Left lobe of liver (tissue), 2 donors: ENCODE measurements around the gene FNDC7. TPM values are rescaled to one million over a fixed set of nuclear protein-coding genes. Genes with fewer than 3 reads are reported as not detected.
A peak's percentile ranks its signal among the peaks of the same experiment; 100 is the strongest.
"Not testable (repeated sequence)": the region's sequence is repeated elsewhere in the genome, so short reads cannot be mapped to it uniquely, and the experiment has no call there.

ENCODE experiments used
- ATAC-seq: fragments of 200-7000 bp; cut with Tn5 transposase; one replicate; pipeline ENCODE4 v1.9.1; 2020; ENCODE audit warnings: mild to moderate bottlenecking, moderate library complexity
- DNase-seq: peaks from one replicate; pipeline ENCODE4 v3.0.0-alpha.2; 2020; ENCODE audit warnings: low spot score
- total RNA-seq: library from RNA; stranded (reverse); gene quantifications from one replicate; pipeline ENCODE4 v1.2.1, GENCODE V29; 2021
- donor health status: DM: no; HTN: no; CAD: no; lungs with moderate emphysema.
- donor health status: DM: no; HTN: yes; CAD: no.

FNDC7 gene
- total RNA-seq, 1 donor from 2014 or later = not detected

- DNase-seq (no peak), ATAC-seq (no peak)
Observed at GRCh38 chr1:108742253-108742652, 29.5 kb downstream of the FNDC7 start.

DNA sequence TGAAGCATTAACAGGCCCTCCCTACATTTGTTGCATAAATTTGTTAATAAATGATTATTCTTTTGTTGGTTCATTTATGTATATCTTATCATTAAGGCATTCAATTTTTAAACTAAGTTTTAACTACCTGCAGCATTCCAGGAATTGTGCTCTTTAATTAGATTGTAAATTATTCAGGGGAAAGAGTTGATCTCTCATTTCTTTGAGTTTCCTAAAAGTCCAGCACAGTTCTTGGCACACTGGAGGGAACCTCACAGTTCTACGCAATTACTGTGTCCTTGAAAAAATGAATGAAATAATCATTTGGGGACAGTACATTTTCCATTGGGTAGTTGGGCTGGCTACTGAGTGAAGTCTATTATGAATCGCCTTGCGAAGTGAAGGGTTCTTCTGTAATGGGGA lies 33.3 kb downstream of the FNDC7 start:
- ATAC-seq = no peak
- no peak for DNase-seq

GRCh38 chr1:108746382-108747170 lies 33.9 kb downstream of the FNDC7 start, which contains the start of gene STXBP3:
TSS of gene STXBP3 (plus strand) at chr1:108746674. CDS start at chr1:108746738, 64 bp downstream.
- ATAC-seq (peak; percentile 94), DNase-seq (peak; percentile 99)

GRCh38 chr1:108747171-108747850 lies 34.6 kb downstream of the FNDC7 start:
- DNase-seq (peak; percentile 65), ATAC-seq (peak; percentile 59)

- DNase-seq (no peak), ATAC-seq (no peak)
Observed at GRCh38 chr1:108747898-108748297, 35.2 kb downstream of the FNDC7 start.

- ATAC-seq (no peak), DNase-seq (no peak)
Observed at GRCh38 chr1:108749081-108749480, 36.4 kb downstream of the FNDC7 start.

GRCh38 chr1:108750476-108751181 lies 37.9 kb downstream of the FNDC7 start:
- ATAC-seq = no peak
- DNase-seq = no peak

DNA sequence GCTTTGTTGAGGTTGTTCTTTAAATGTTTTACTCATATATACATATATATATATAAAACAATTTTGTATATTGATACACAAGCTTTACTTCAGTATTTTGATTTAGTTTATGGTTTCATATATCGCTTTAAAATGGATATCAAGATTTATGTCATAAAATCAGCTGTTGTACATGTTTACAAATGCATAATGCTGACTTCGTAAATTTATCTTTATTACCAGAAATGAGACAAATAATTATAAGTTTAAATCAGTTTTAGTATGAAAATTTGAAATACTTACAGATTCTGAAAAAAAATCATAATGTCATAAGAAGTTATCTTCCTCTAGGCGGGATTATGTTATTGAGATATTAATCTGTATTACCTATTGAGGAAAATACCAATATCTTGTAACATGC lies 40.7 kb downstream of the FNDC7 start:
- ATAC-seq (no peak), DNase-seq (no peak)

- ATAC-seq = no peak
- no peak for DNase-seq
Observed at GRCh38 chr1:108758796-108759195, 46.1 kb downstream of the FNDC7 start.

DNA sequence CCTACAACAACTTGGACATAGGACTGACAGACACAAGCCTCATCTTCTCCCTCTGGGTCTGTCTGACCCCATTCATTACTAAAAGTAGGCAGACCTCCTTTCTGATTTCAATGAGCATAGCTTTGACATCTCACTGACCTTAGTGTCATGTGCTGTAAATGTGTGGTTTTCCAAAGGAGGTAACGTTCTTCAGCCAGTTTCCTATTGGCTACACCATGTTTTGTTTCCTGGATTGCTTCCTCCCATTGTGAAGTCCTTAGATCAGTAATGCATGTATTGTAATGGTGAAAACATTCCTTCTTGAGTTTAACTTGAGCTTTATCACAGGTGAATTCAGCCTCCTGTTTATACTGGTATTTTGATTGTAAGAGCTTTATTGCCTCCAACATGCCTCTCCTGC lies 54.4 kb downstream of the FNDC7 start:
- DNase-seq (no peak), ATAC-seq (no peak)

DNA sequence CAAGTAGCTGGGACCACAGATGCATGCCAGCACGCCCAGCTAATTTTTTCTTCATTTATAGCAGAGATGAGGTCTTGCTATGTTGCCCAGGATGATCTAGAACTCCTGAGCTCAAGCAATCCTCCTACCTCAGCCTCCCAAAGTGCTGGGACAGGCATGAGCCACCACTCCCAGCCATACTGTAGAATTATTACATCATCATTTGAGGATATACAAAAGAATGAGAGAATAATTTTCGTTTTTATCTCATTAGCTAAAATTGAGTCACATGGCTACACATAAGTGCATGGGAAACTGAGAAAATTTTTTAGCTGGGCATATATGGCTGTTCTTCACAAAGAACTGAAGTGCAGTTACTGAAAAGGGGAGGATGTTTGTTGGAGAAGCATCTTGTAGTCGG lies 55.0 kb downstream of the FNDC7 start:
- DNase-seq (no peak), ATAC-seq (no peak)

DNA sequence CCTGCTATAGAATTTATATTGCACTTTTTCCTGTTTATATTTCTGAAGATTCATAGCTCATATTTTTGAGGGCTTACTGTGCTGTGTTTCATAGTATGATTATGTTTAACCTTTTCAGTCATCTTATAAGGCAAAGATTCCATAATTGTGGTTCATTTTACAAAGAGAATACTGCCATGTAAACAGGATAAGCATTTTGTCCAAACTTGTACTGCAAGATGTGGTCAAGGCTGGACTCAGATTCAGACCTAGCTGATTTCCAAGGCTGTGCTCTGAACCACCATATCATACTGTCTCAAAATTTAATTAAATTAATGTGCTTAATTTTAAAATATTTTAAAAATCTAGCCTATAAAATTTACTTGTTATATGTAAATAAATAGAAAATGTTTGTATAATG lies 65.1 kb downstream of the FNDC7 start:
- DNase-seq (no peak), ATAC-seq (no peak)

DNA sequence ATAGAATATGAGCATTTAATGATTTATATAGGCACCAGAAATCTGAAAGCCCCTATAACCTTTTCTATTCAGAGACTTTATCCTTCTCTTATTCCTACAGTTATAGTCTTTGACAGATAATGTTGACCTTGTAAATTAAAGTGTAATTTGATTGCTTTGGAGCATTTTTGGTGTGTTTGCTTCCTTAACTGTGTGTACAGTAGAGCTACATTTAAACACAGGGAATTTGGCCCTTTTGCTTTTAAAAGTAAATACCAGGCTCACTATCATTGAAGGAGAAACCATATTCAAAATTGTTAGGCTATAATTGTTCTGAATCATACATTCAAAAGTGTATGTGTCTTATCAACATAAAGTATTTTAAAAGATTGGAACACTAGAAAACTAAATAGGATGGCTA lies 66.7 kb downstream of the FNDC7 start:
- no peak for ATAC-seq
- no peak for DNase-seq

GRCh38 chr1:108780937-108781574 lies 68.3 kb downstream of the FNDC7 start:
- ATAC-seq (no peak), DNase-seq (no peak)

- not testable (repeated sequence) for ATAC-seq, DNase-seq
Observed at GRCh38 chr1:108781575-108781944, 68.9 kb downstream of the FNDC7 start.

- no peak for ATAC-seq
- DNase-seq = no peak
Observed at GRCh38 chr1:108785264-108785663, 72.6 kb downstream of the FNDC7 start.

GRCh38 chr1:108785880-108786279 lies 73.2 kb downstream of the FNDC7 start:
- ATAC-seq (no peak), DNase-seq (no peak)

DNA sequence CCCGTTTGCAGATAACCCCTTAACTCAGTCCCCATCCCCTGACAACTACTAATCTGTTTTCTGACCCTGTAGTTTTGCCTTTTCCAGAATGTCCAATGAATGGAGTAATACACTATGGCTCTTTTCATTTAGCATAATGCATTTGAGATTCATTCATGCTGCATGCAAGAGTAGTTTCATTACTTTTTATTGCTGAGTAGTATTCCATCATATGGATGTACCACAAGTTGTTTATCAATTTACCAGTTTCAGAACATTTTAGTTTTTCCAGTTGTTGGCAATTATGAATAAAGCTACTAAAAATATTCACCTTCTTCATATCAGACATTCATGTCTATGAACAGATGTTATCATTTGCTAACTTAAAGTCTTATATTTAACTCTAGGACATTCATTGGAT lies 79.1 kb downstream of the FNDC7 start:
- ATAC-seq (no peak), DNase-seq (no peak)
